CD14-positive monocyte (primary cell): ENCODE measurements around the gene RAPGEF5. TPM values are rescaled to one million over a fixed set of nuclear protein-coding genes. Genes with fewer than 3 reads are reported as not detected.

ENCODE experiments used
- DNase-seq, 3 donors: peaks; one replicate each; pipeline ENCODE4 v3.0.0-alpha.2; 2011 to 2022
- H2AFZ ChIP-seq: 2 replicates; pipeline ENCODE4 v1.6.0; 2012; ENCODE audit warnings: mild to moderate bottlenecking, low read depth, low read length, inconsistent platforms; ENCODE audit not compliant: insufficient read depth, poor library complexity, severe bottlenecking
- H3K27ac ChIP-seq, 2 donors: 1 replicate in 1 of 2; 2 replicates in 1 of 2; pipeline ENCODE4 v1.5.1; 2012 to 2013; ENCODE audit warnings: low read length in 2 of 2, control low read depth in 1 of 2, inconsistent platforms in 1 of 2, low read depth in 1 of 2, mild to moderate bottlenecking in 1 of 2
- H3K27me3 ChIP-seq, 2 donors: one replicate each; pipeline versions ENCODE4 v1.6.0 to v1.6.1; 2011 to 2013; ENCODE audit warnings: low read length in 2 of 2; ENCODE audit not compliant: control insufficient read depth in 2 of 2, insufficient read depth in 2 of 2
- H3K36me3 ChIP-seq, 2 donors: replicated peaks in 1 of 2; 1 replicate in 1 of 2; 2 replicates in 1 of 2; pipeline versions ENCODE4 v1.5.1 to v1.6.1; 2012 to 2013; ENCODE audit warnings: low read length in 2 of 2, control low read depth in 1 of 2, inconsistent platforms in 1 of 2, mild to moderate bottlenecking in 1 of 2; ENCODE audit not compliant: insufficient read depth in 2 of 2, control insufficient read depth in 1 of 2
- H3K4me1 ChIP-seq, 2 donors: 1 replicate in 1 of 2; 2 replicates in 1 of 2; pipeline versions ENCODE4 v1.5.1 to v1.6.1; 2012 to 2013; ENCODE audit warnings: low read length in 2 of 2, control low read depth in 1 of 2, inconsistent platforms in 1 of 2, mild to moderate bottlenecking in 1 of 2, moderate library complexity in 1 of 2; ENCODE audit not compliant: insufficient read depth in 2 of 2, control insufficient read depth in 1 of 2
- H3K4me2 ChIP-seq: replicated peaks from 2 replicates; pipeline ENCODE3; 2012; ENCODE audit warnings: low read length, moderate library complexity, mild to moderate bottlenecking; ENCODE audit not compliant: poor library complexity, severe bottlenecking; ENCODE audit errors: extremely low read depth
- H3K4me3 ChIP-seq, 3 experiments: fragments of 200-600 bp in 1 of 3; sonication (generic) in 1 of 3; replicated peaks in 1 of 3; 1 replicate in 2 of 3; 2 replicates in 1 of 3; pipeline ENCODE4 v1.5.1; 2011 to 2013; ENCODE audit warnings: low read length in 3 of 3, mild to moderate bottlenecking in 3 of 3, control low read depth in 2 of 3, low read depth in 2 of 3, inconsistent platforms in 1 of 3, moderate library complexity in 1 of 3
- H3K79me2 ChIP-seq: 2 replicates; pipeline ENCODE4 v1.6.0; 2012; ENCODE audit warnings: mild to moderate bottlenecking, control low read depth, inconsistent platforms, low read length, moderate library complexity; ENCODE audit not compliant: insufficient read depth
- H3K9ac ChIP-seq: 2 replicates; pipeline ENCODE4 v1.6.0; 2017; ENCODE audit warnings: low read length, mild to moderate bottlenecking; ENCODE audit not compliant: insufficient read depth, poor library complexity, severe bottlenecking
- H3K9me3 ChIP-seq, 2 donors: replicated peaks in 1 of 2; 1 replicate in 1 of 2; 2 replicates in 1 of 2; pipeline versions ENCODE4 v1.5.1 to v1.6.1; 2012 to 2013; ENCODE audit warnings: low read length in 2 of 2, control low read depth in 1 of 2; ENCODE audit not compliant: control insufficient read depth in 1 of 2, insufficient read depth in 1 of 2
- H4K20me1 ChIP-seq: 2 replicates; pipeline ENCODE4 v1.6.0; 2012; ENCODE audit warnings: mild to moderate bottlenecking, low read length, control low read depth, moderate library complexity; ENCODE audit not compliant: insufficient read depth
- H3K27ac Mint-ChIP-seq, 7 donors: one replicate each; pipeline ENCODE4 v1.8.0; 2020; ENCODE audit warnings: mild to moderate bottlenecking in 7 of 7, mixed read lengths in 7 of 7, moderate library complexity in 6 of 7, inconsistent platforms in 2 of 7
- H3K27me3 Mint-ChIP-seq, 3 donors: one replicate each; pipeline ENCODE4 v1.8.0; 2021 to 2022; ENCODE audit warnings: low read depth in 3 of 3, mild to moderate bottlenecking in 3 of 3, mixed read lengths in 3 of 3, moderate library complexity in 3 of 3, inconsistent platforms in 1 of 3
- H3K36me3 Mint-ChIP-seq, 2 donors: one replicate each; pipeline ENCODE4 v1.8.0; 2020; ENCODE audit warnings: mixed read lengths in 2 of 2, inconsistent platforms in 1 of 2, mild to moderate bottlenecking in 1 of 2
- H3K4me1 Mint-ChIP-seq: one replicate; pipeline ENCODE4 v1.8.0; 2020; ENCODE audit warnings: mild to moderate bottlenecking, mixed read lengths
- H3K4me3 Mint-ChIP-seq, 2 donors: one replicate each; pipeline ENCODE4 v1.8.0; 2020; ENCODE audit warnings: mild to moderate bottlenecking in 2 of 2, mixed read lengths in 2 of 2, moderate library complexity in 1 of 2
- H3K9me3 Mint-ChIP-seq, 7 donors: one replicate each; pipeline ENCODE4 v1.8.0; 2020 to 2022; ENCODE audit warnings: mixed read lengths in 7 of 7, mild to moderate bottlenecking in 6 of 7, moderate library complexity in 6 of 7, inconsistent platforms in 2 of 7
- CTCF ChIP-seq: fragments of 200-600 bp; IDR thresholded peaks from one replicate; pipeline ENCODE4 v1.8.0; 2022; ENCODE audit warnings: antibody characterized with exemption, mild to moderate bottlenecking
- WGBS: methylation state at CpG from one replicate; pipeline ENCODE4 v1.1.5; 2013; ENCODE audit warnings: missing lambda C conversion rate; ENCODE audit not compliant: insufficient coverage; 5-methylcytosine and 5-hydroxymethylcytosine counted together
- intact Hi-C, 2 donors: fragments of 100-400 bp; cut with micrococcal nuclease; formaldehyde crosslinking; loops; one replicate each; pipeline versions ENCODE4 v1.15.0 to v1.15.1; 2023
- polyA plus RNA-seq, 3 donors: library from polyadenylated mRNA; depleted of rRNA in 1 of 3; unstranded in 2 of 3; stranded (reverse) in 1 of 3; fragments of 300-500 nt in 2 of 3; fragments of >200 nt in 1 of 3; fragmentation: Illumina TruSeq in 2 of 3; gene quantifications; 1 replicate in 2 of 3; 2 replicates in 1 of 3; pipeline ENCODE4 v1.2.3, GENCODE V29; 2012 to 2021

RAPGEF5 gene
- polyA plus RNA-seq, 3 donors = not detected

- H3K27me3 ChIP-seq = no peaks in the 10 kb centered on the region
- peaks cover 0 to 8% (median 2%) of the 10 kb centered on the region in 7 donors for H3K9me3 Mint-ChIP-seq
- H4K20me1 ChIP-seq = no peaks in the 10 kb centered on the region
- TF ChIP-seq CTCF = no peak
- no peaks in the 10 kb centered on the region for H3K79me2 ChIP-seq
- H2AFZ ChIP-seq = no peak overlapping the region
- peaks cover 0 to 7% (median 2%) of the 10 kb centered on the region in 3 donors for H3K27me3 Mint-ChIP-seq
- H3K27ac Mint-ChIP-seq = peak overlapping the region in 1 of 7 donors; percentile 50
- no peak overlapping the region for H3K9ac ChIP-seq
- peaks cover 0 to 7% of the 10 kb centered on the region in 2 donors for H3K9me3 ChIP-seq
- H3K36me3 ChIP-seq = no peaks in the 10 kb centered on the region
- H3K27ac ChIP-seq = no peak overlapping the region
- no peak overlapping the region for H3K4me2 ChIP-seq
- H3K4me3 Mint-ChIP-seq = no peak overlapping the region
- peaks cover 3% of the 10 kb centered on the region for H3K4me1 Mint-ChIP-seq
- H3K4me1 ChIP-seq = peaks cover 0 to under 1% of the 10 kb centered on the region in 2 donors
- no peaks in the 10 kb centered on the region for H3K36me3 Mint-ChIP-seq
- DNase-seq = no peak
- intact Hi-C loops = no loop called here
- no peak overlapping the region for H3K4me3 ChIP-seq
Observed at GRCh38 chr7:22088827-22089226, 268.1 kb downstream of the RAPGEF5 start.

- Histone ChIP-seq H3K4me1 (peaks cover under 1 to 5% of the 10 kb centered on the region in 2 donors), H3K9ac (no peak overlapping the region), H3K36me3 (no peaks in the 10 kb centered on the region), H3K27me3 (no peaks in the 10 kb centered on the region), H3K79me2 (no peaks in the 10 kb centered on the region), H3K4me3 (no peak overlapping the region), H3K27ac (no peak overlapping the region), H4K20me1 (no peaks in the 10 kb centered on the region), H3K4me2 (no peak overlapping the region), H2AFZ (no peak overlapping the region), H3K9me3 (peaks cover 0 to 7% of the 10 kb centered on the region in 2 donors)
- H3K27ac Mint-ChIP-seq = no peak overlapping the region
- H3K27me3 Mint-ChIP-seq = peaks cover 0 to 7% (median 2%) of the 10 kb centered on the region in 3 donors
- WGBS = 95% methylated on average over 6 of the region's 6 CpGs
- DNase-seq = no peak
- intact Hi-C loops = no loop called here
- no peak overlapping the region for H3K4me3 Mint-ChIP-seq
- peaks cover 0 to 8% (median 2%) of the 10 kb centered on the region in 7 donors for H3K9me3 Mint-ChIP-seq
- no peak for TF ChIP-seq CTCF
- no peaks in the 10 kb centered on the region for H3K36me3 Mint-ChIP-seq
- peaks cover 8% of the 10 kb centered on the region for H3K4me1 Mint-ChIP-seq
Observed at GRCh38 chr7:22087861-22088260, 269.1 kb downstream of the RAPGEF5 start.
